Measurements from ENCODE around the gene KPNA5.
"Not testable (repeated sequence)": the region's sequence is repeated elsewhere in the genome, so short reads cannot be mapped to it uniquely, and the experiment has no call there.

KPNA5 gene

DNA sequence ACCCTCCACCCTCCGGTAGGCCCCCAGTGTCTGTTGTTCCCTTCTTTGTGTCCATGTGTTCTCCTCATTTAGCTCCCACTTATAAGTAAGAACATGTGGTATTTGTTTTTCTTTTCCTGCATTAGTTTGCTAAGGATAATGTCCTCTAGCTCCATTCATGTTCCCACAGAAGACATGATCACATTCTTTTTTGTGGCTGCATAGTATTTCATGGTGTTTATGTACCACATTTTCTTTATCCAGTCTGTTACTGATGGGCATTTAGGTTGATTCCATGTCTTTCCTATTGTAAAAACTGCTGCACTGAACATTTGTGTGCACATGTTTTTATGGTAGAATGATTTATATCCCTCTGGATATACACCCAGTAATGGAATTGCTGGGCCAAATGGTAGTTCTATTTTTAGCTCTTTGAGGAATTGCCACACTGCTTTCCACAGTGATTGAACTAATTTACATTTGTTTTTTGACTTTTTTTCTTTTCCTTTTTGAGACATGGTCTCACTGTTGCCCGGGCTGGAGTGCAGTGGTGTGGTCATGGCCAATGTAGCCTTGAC is 4.5 kb downstream of the KPNA5 start:
- DNase-seq = no peak
- Mint-ChIP-seq H3K4me3 (no peak overlapping the region), H3K27me3 (no peaks in the 10 kb centered on the region), H3K4me1 (peaks cover 44% of the 10 kb centered on the region), H3K27ac (peak overlapping the region in 1 of 2 donors; percentile 7), H3K9me3 (peaks cover 0 to 7% of the 10 kb centered on the region in 2 donors)
- no peak for ATAC-seq

DNA sequence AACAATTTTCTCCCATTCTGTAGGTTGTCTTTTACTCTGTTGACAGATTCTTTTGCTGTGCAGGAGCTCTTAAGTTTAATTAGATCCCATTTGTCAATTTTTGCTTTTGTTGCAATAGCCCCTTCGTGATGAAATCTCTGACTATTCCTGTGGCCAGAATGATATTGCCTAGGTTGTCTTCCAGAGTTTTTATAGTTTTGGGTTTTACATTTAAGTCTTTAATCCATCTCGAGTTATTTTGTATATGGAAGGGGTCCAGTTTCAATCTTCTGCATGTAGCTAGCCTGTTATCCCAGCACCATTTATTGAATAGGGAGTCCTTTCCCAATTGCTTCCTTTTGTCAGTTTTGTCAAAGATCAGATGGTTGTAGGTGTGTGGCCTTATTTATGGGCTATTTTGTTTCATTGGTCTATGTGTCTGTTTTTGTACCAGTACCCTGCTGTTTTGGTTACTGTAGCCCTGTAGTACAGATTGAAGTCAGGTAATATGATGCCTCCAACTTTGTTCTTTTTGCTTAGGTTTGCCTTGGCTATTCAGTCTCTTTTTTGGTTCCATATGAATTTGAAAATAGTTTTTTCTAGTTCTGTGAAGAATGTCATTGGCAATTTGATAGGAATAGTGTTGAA is 5.6 kb downstream of the KPNA5 start:
- not testable (repeated sequence) for DNase-seq, H3K9me3 Mint-ChIP-seq, H3K27ac Mint-ChIP-seq, H3K4me3 Mint-ChIP-seq, ATAC-seq, H3K27me3 Mint-ChIP-seq
- H3K4me1 Mint-ChIP-seq = peaks cover 44% of the 10 kb centered on the region

DNA sequence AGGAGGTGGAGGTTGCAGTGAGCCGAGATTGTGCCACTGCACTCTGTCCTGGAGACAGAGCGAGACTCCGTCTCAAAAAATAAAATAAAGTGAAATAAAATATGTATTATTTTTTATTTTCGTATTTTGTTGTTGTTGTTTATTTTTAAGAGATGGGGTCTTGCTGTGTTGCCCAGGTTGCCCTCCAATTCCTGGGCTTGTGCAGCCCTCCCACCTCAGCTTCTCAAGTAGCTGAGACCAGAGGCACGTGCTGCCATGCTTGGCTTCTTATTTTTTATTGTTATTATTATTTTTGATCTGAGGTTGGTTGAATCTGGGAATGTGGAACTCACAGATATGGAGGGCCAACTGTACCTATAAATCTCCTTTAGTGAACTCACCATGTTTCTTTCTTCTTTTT is 10.1 kb downstream of the KPNA5 start:
- ATAC-seq (no peak), DNase-seq (no peak)
- no peak overlapping the region for H3K4me3 Mint-ChIP-seq
- H3K4me1 Mint-ChIP-seq = peaks cover 36% of the 10 kb centered on the region
- no peak overlapping the region for H3K27ac Mint-ChIP-seq
- H3K27me3 Mint-ChIP-seq = no peaks in the 10 kb centered on the region
- H3K9me3 Mint-ChIP-seq = no peaks in the 10 kb centered on the region

- not testable (repeated sequence) for H3K9me3 Mint-ChIP-seq, H3K27ac Mint-ChIP-seq, DNase-seq, ATAC-seq, H3K27me3 Mint-ChIP-seq, H3K4me3 Mint-ChIP-seq
- peaks cover 31% of the 10 kb centered on the region for H3K4me1 Mint-ChIP-seq
Observed at GRCh38 chr6:116692873-116693272, 11.9 kb downstream of the KPNA5 start.

DNA sequence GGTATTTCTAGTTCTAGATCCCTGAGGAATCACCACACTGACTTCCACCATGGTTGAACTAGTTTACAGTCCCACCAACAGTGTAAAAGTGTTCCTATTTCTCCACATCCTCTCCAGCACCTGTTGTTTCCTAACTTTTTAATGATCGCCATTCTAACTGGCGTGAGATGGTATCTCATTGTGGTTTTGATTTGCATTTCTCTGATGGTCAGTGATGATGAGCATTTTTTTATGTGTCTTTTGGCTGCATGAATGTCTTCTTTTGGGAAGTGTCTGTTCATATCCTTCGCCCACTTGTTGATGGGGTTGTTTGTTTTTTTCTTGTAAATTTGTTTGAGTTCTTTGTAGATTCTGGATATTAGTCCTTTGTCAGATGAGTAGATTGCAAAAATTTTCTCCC is 12.3 kb downstream of the KPNA5 start:
- H3K4me3 Mint-ChIP-seq, H3K9me3 Mint-ChIP-seq, H3K27me3 Mint-ChIP-seq, ATAC-seq, H3K27ac Mint-ChIP-seq, DNase-seq: not testable (repeated sequence)
- peaks cover 30% of the 10 kb centered on the region for H3K4me1 Mint-ChIP-seq

DNA sequence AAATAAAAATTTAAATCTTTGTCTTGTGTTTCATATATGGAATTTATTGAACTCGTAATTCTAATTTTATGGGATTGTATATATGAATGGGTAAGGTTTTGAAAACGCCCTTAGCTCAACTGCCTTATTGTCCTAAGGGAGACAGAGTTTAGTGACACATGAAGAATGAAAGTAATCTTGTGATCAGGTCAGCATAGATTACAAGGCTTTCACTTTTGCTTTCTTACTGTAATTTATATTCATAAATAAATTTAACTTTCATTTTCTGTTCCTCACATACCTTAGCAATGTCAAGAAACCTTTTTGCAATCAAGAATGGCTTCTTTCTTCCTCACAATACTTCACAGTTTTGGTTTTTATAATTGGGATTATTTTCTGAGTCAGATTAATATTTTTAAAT is 14.4 kb downstream of the KPNA5 start:
- Mint-ChIP-seq H3K27ac (peak overlapping the region in 1 of 2 donors; percentile 74), H3K4me3 (peak overlapping the region in 1 of 2 donors; percentile 29), H3K27me3 (no peaks in the 10 kb centered on the region), H3K9me3 (no peaks in the 10 kb centered on the region), H3K4me1 (peaks cover 25% of the 10 kb centered on the region)
- DNase-seq (no peak), ATAC-seq (peak; percentile 87)

DNA sequence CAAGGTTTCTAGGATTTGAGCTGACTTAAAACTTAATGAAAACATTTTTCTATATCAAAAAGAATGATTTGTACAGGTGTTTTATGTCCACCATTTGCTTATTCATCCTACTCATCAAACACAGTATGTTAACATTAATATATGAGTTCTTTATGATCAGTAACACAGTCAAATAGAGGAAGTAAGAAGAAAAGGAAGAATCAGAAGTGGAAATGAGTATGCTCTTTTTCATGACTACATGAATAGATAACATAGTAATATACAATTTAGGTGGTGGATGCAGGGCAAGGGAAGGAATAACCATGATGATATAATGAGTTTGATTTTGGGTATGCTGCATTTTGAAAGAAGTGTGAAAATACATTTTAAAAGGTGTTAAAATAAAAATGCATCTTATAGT is 16.5 kb downstream of the KPNA5 start:
- ATAC-seq = no peak
- peaks cover 25% of the 10 kb centered on the region for H3K4me1 Mint-ChIP-seq
- no peaks in the 10 kb centered on the region for H3K9me3 Mint-ChIP-seq
- no peak overlapping the region for H3K27ac Mint-ChIP-seq
- H3K4me3 Mint-ChIP-seq = no peak overlapping the region
- no peak for DNase-seq
- no peaks in the 10 kb centered on the region for H3K27me3 Mint-ChIP-seq

DNA sequence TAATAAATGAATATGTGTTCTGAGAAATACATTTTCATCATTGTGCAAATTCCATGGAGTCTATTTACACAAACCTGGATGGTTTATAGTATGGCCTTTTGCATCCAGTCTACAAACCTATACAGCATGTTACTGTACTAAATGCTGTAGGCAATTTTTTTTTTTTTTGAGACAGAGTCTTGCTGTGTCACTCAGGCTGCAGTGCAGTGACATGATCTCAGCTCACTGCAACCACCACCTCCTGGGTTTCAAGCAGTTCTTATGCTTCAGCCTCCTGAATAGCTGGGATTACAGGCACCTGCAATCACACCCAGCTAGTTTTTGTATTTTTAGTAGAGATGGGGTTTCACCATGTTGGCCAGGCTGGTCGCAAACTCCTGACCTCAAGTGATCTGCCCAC is 22.9 kb downstream of the KPNA5 start:
- not testable (repeated sequence) for H3K27me3 Mint-ChIP-seq, H3K4me1 Mint-ChIP-seq, H3K4me3 Mint-ChIP-seq, H3K9me3 Mint-ChIP-seq, DNase-seq, H3K27ac Mint-ChIP-seq, ATAC-seq

DNA sequence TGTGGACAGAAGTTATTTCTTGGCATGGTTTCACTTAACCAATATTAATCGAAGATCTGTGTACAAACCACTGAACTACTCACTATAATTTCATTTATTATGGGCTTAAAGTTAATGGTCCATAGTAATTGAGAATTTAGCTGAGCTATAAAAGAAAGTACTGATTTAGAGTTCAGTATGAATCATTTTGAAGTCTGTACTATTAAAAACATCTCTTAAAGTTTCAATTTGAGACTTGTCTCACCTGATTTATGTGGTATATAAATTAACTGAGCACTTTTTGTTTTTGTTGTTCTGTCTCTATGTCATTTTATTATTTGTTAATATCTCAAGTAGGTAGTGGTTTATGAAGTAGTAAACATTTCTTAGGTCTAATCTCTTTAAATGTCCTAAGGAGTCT is 24.9 kb downstream of the KPNA5 start:
- Mint-ChIP-seq H3K27me3 (no peaks in the 10 kb centered on the region), H3K4me3 (no peak overlapping the region), H3K27ac (no peak overlapping the region), H3K4me1 (no peaks in the 10 kb centered on the region), H3K9me3 (no peaks in the 10 kb centered on the region)
- ATAC-seq (no peak), DNase-seq (no peak)

DNA sequence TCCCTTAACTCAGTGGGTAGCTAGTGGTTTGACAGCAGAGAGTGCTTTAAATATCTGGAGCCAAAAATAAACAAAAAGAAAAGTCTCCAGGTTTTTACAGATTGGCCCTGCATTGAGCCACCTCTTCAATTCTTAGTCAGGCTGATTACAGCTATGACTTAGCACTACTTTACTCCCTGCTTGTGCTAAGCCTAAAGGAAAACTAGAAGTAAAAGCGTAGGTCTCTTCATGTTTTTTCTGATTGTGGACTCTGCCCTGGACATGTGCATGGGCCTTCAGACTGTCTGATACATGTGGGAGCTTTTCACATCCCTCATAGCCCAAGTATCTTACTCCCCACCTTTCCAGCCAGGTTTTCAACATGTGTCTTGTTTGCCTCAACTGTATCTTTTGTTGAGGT is 33.3 kb downstream of the KPNA5 start:
- Mint-ChIP-seq H3K4me3 (no peak overlapping the region), H3K9me3 (no peaks in the 10 kb centered on the region), H3K27ac (no peak overlapping the region), H3K4me1 (peaks cover 12% of the 10 kb centered on the region), H3K27me3 (no peaks in the 10 kb centered on the region)
- ATAC-seq (no peak), DNase-seq (no peak)

DNA sequence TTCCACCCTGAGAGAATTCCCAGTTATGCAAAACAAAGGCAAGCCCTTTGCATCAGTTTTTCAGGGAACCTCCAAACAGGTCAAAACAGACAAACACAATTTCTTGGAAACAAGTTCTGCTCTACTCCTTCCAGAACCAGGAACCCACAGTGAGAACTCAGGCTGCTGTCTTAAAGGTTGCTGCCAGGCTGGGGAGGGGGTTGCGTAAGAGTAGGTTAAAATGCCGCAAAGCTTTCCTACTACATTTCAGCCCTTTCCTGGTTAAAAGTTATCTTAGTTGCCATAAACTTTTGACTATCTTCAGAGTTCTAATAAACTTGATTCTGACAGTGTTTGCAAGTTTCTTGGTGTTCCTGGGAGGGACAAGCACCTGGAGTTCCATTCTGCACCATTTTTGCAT is 33.8 kb downstream of the KPNA5 start:
- Mint-ChIP-seq H3K9me3 (no peaks in the 10 kb centered on the region), H3K4me3 (no peak overlapping the region), H3K4me1 (peaks cover 12% of the 10 kb centered on the region), H3K27me3 (no peaks in the 10 kb centered on the region), H3K27ac (no peak overlapping the region)
- DNase-seq = no peak
- no peak for ATAC-seq

DNA sequence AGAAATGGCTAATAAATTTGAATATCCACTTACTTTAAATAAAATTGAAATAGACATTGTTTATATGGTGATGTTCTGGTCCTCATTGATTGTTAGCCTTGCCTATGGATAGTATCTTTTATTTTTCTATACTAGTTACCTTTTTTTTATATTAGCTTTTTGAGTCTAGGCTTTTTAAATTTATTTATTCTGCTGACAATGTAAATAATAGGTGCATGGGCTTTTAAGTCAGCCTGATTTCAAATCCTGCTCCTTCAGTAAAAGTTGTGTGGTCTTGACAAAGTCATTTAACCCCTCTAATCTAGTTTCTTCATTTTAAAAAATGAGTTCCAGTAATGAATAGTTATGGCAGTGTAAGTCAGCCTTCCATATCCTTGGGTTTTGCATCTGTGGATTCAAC is 45.9 kb downstream of the KPNA5 start:
- Mint-ChIP-seq H3K27ac (no peak overlapping the region), H3K4me3 (no peak overlapping the region), H3K9me3 (no peaks in the 10 kb centered on the region), H3K4me1 (no peaks in the 10 kb centered on the region), H3K27me3 (no peaks in the 10 kb centered on the region)
- DNase-seq = no peak
- no peak for ATAC-seq

DNA sequence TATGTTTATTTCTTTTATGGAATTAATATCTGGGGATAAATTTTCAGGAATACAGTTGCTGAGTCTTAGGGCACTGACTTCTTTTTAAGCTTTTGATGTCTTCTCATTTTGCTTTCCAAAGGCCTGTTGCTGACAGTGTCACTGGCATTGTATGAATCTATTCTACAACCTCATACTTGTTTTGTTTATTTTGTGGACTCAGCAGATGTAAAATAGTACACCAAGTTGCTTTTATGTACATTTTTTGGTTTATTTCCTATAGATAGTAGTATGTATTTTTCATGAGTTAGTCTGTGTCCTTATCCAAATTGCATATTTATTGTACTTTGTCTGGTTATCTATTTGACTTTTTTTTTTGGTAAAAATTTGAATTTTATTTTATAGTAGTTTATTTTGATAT is 49.5 kb downstream of the KPNA5 start:
- H3K27me3 Mint-ChIP-seq = no peaks in the 10 kb centered on the region
- H3K9me3 Mint-ChIP-seq = no peaks in the 10 kb centered on the region
- no peak for DNase-seq
- H3K4me3 Mint-ChIP-seq = no peak overlapping the region
- no peak for ATAC-seq
- no peaks in the 10 kb centered on the region for H3K4me1 Mint-ChIP-seq
- no peak overlapping the region for H3K27ac Mint-ChIP-seq

GRCh38 chr6:116737004-116737403 is 56.0 kb downstream of the KPNA5 start:
- H3K4me3 Mint-ChIP-seq = no peak overlapping the region
- ATAC-seq = no peak
- no peak overlapping the region for H3K27ac Mint-ChIP-seq
- peaks cover 18 to 29% of the 10 kb centered on the region in 2 donors for H3K9me3 Mint-ChIP-seq
- H3K27me3 Mint-ChIP-seq = no peaks in the 10 kb centered on the region
- DNase-seq = no peak
- no peaks in the 10 kb centered on the region for H3K4me1 Mint-ChIP-seq

GRCh38 chr6:116740486-116740885 is 59.5 kb downstream of the KPNA5 start:
- H3K27ac Mint-ChIP-seq, H3K4me3 Mint-ChIP-seq, H3K4me1 Mint-ChIP-seq, ATAC-seq, DNase-seq, H3K27me3 Mint-ChIP-seq: not testable (repeated sequence)
- peaks cover 27 to 33% of the 10 kb centered on the region in 2 donors for H3K9me3 Mint-ChIP-seq

- H3K4me3 Mint-ChIP-seq = no peak overlapping the region
- ATAC-seq (no peak), DNase-seq (no peak)
- H3K27me3 Mint-ChIP-seq = no peaks in the 10 kb centered on the region
- H3K4me1 Mint-ChIP-seq = no peaks in the 10 kb centered on the region
- no peak overlapping the region for H3K27ac Mint-ChIP-seq
- peaks cover 24 to 28% of the 10 kb centered on the region in 2 donors for H3K9me3 Mint-ChIP-seq
Observed at GRCh38 chr6:116741571-116741970, 60.6 kb downstream of the KPNA5 start.

DNA sequence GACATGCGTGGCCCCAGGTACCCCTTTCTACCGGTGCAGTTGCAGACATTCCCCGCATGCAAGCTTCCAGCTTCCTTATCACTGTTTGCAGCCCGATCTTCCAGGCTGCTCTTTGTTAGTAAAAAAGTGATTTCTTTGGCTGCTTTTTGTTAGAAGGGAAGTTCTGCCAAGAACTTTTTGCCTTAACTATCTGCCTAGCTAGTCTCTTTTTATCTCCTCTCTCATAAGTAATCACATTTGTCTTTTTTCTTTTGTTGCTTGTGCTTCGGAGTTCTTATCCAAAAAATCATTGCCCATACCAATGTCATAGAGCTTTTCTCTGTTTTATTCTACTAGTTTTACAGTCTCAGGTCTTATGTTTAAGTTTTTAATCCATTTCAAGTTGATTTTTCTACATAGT is 64.2 kb downstream of the KPNA5 start:
- DNase-seq (no peak), ATAC-seq (no peak)
- Mint-ChIP-seq H3K27ac (no peak overlapping the region), H3K4me3 (no peak overlapping the region), H3K9me3 (peaks cover 8 to 14% of the 10 kb centered on the region in 2 donors), H3K27me3 (no peaks in the 10 kb centered on the region), H3K4me1 (no peaks in the 10 kb centered on the region)

Data from stimulated activated naive CD8-positive, alpha-beta T cell treated with anti-CD3 and anti-CD28 coated beads, Interleukin-15, amount 100 ng/mL, for 72 hours (primary cell).